ENCODE data around the gene OR5J2.
"Not testable (repeated sequence)": the region's sequence is repeated elsewhere in the genome, so short reads cannot be mapped to it uniquely, and the experiment has no call there.

Gene OR5J2

GRCh38 chr11:56176318-56176717 is at the start of gene OR5J2:
TSS of gene OR5J2 (plus strand) at chr11:56176618. CDS start at chr11:56176618, 0 bp downstream.
- no peak for TF ChIP-seq CTCF (IDR thresholded peaks at IDR 0.05; ENCODE audit: borderline replicate concordance, control extremely low read depth, extremely low read depth, insufficient read depth, missing control alignments)
- DNase-seq (ENCODE audit: low spot score), result no peak
- in situ Hi-C loops (cut with MboI; ENCODE audit: low sequenced_read_pairs, unreplicated experiment), result no loop called here

GRCh38 chr11:56140151-56140661 is 36.2 kb upstream of the OR5J2 start, which contains the start of gene OR8J3:
TSS of gene OR8J3 (minus strand) at chr11:56140201. CDS start at chr11:56137718, 2,483 bp downstream.
- DNase-seq (ENCODE audit: low spot score), result no peak
- in situ Hi-C loops (cut with MboI; ENCODE audit: low sequenced_read_pairs, unreplicated experiment), result no loop called here
- TF ChIP-seq CTCF (IDR thresholded peaks at IDR 0.05; ENCODE audit: borderline replicate concordance, control extremely low read depth, extremely low read depth, insufficient read depth, missing control alignments), result no peak

GRCh38 chr11:56143681-56144080 is 32.7 kb upstream of the OR5J2 start:
- DNase-seq (ENCODE audit: low spot score); in situ Hi-C loops (cut with MboI; ENCODE audit: low sequenced_read_pairs, unreplicated experiment): not testable (repeated sequence)

GRCh38 chr11:56151376-56151775 is 25.0 kb upstream of the OR5J2 start:
- TF ChIP-seq CTCF (IDR thresholded peaks at IDR 0.05; ENCODE audit: borderline replicate concordance, control extremely low read depth, extremely low read depth, insufficient read depth, missing control alignments), result no peak
- DNase-seq (ENCODE audit: low spot score), result no peak
- in situ Hi-C loops (cut with MboI; ENCODE audit: low sequenced_read_pairs, unreplicated experiment), result no loop called here

GRCh38 chr11:56152333-56152732 is 24.1 kb upstream of the OR5J2 start:
- in situ Hi-C loops (cut with MboI; ENCODE audit: low sequenced_read_pairs, unreplicated experiment), result no loop called here
- DNase-seq (ENCODE audit: low spot score), result no peak
- no peak for TF ChIP-seq CTCF (IDR thresholded peaks at IDR 0.05; ENCODE audit: borderline replicate concordance, control extremely low read depth, extremely low read depth, insufficient read depth, missing control alignments)

- no peak for DNase-seq (ENCODE audit: low spot score)
- in situ Hi-C loops (cut with MboI; ENCODE audit: low sequenced_read_pairs, unreplicated experiment), result no loop called here
- TF ChIP-seq CTCF (IDR thresholded peaks at IDR 0.05; ENCODE audit: borderline replicate concordance, control extremely low read depth, extremely low read depth, insufficient read depth, missing control alignments), result no peak
Measured at GRCh38 chr11:56160217-56160616, 16.2 kb upstream of the OR5J2 start, which contains the start of gene OR8K5. TSS of gene OR8K5 (minus strand) at chr11:56160317. CDS start at chr11:56160317, 0 bp downstream.

GRCh38 chr11:56163804-56164203 is 12.6 kb upstream of the OR5J2 start:
- in situ Hi-C loops (cut with MboI; ENCODE audit: low sequenced_read_pairs, unreplicated experiment), result no loop called here
- no peak for TF ChIP-seq CTCF (IDR thresholded peaks at IDR 0.05; ENCODE audit: borderline replicate concordance, control extremely low read depth, extremely low read depth, insufficient read depth, missing control alignments)
- no peak for DNase-seq (ENCODE audit: low spot score)
